Fibroblast of lung (primary cell): ENCODE measurements around the gene MGST3.
A peak's percentile ranks its signal among the peaks of the same experiment; 100 is the strongest.

Experiments used
- CTCF ChIP-seq, 2 donors: IDR thresholded peaks in 1 of 2; conservative IDR thresholded peaks in 1 of 2; 1 replicate in 1 of 2; 2 replicates in 1 of 2; pipeline ENCODE4 v1.5.1; 2011 to 2012; ENCODE audit warnings: low read length in 2 of 2, control low read depth in 1 of 2, inconsistent platforms in 1 of 2, low read depth in 1 of 2, mild to moderate bottlenecking in 1 of 2
- EZH2 ChIP-seq: IDR thresholded peaks from 2 replicates; pipeline ENCODE4 v1.5.1; 2012; ENCODE audit warnings: low read length, control low read depth, mild to moderate bottlenecking; ENCODE audit errors: missing control alignments

DNA sequence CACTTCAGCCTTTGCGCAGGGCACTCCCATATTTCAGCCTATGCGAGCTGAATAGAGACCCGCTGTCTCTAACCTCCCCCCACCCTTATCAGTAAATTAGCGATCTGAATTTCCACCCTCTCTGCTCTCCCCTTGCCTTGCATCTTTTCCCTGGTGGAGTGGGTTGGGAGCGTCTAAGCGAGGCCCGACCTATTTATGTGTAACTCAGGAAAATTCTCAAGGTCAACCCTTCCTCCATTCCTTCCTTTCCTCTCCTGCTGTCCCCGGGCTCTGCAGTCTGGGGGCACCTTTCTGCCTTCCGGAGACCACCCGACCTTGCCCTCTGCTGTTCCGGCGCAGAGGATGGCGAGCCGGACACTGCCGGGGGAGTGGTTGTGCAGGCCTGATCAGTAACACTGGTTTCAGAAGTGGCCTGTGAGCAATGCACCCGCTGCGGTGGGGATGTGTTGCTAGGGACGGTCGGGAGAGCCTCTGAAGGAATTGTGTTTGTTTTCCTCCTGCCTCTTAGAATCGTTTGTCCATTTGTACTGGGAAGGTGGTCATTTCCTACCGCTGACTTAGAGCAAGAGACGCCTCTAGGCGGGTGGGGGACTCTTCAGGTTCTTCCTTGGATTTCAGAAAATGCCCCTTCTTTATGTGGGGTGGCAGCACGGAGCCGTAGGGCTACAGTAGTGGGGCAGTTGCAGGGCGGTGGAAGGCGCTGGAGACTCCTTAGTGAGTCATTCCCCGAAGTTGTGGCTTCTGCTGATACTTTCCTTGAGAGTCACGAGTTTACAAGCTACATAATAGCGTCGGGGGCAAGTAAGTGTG lies 513 bp downstream of the MGST3 start:
- TF ChIP-seq EZH2 (no peak), CTCF (conservative IDR thresholded peaks at IDR 0.05 in 1 of 2, IDR thresholded peaks at IDR 0.05 in 1 of 2; ENCODE audit: low read depth in 1 of 2, low read length in 2 of 2) (peak; percentile 14 to 17)
